Right atrium auricular region (tissue), 2 donors: ENCODE measurements around the gene GABRR3. TPM values are rescaled to one million over a fixed set of nuclear protein-coding genes. Genes with fewer than 3 reads are reported as not detected.

Experiments used
- DNase-seq: peaks from one replicate; pipeline ENCODE4 v3.0.0-alpha.2; 2019; ENCODE audit warnings: low spot score
- H3K27ac ChIP-seq, 2 donors: fragments of 200-600 bp; sonication (generic); 1 replicate in 1 of 2; 2 replicates in 1 of 2; pipeline ENCODE4 v1.5.1; 2016 to 2019
- H3K27me3 ChIP-seq, 2 donors: fragments of 200-600 bp; sonication (generic); one replicate each; pipeline versions ENCODE4 v1.5.1 to v1.6.0; 2017 to 2019
- H3K36me3 ChIP-seq: fragments of 200-600 bp; sonication (generic); one replicate; pipeline ENCODE4 v1.5.1; 2016
- H3K4me1 ChIP-seq, 2 donors: fragments of 200-600 bp; sonication (generic); one replicate each; pipeline versions ENCODE4 v1.5.1 to v1.6.0; 2017 to 2019
- H3K4me3 ChIP-seq, 2 donors: fragments of 200-600 bp; sonication (generic); 1 replicate in 1 of 2; 2 replicates in 1 of 2; pipeline ENCODE4 v1.5.1; 2017 to 2019; ENCODE audit warnings: mild to moderate bottlenecking in 1 of 2, moderate library complexity in 1 of 2
- H3K9me3 ChIP-seq, 2 donors: fragments of 200-600 bp; sonication (generic); one replicate each; pipeline ENCODE4 v1.5.1; 2019
- CTCF ChIP-seq, 2 donors: fragments of 200-600 bp; sonication (generic); IDR thresholded peaks; one replicate each; pipeline ENCODE4 v1.5.1; 2019; ENCODE audit warnings: antibody characterized with exemption in 2 of 2
- total RNA-seq, 2 donors: library from RNA; depleted of rRNA; stranded (reverse); fragments of >200 nt; gene quantifications; one replicate each; pipeline ENCODE4 v1.1.0, GENCODE V29; 2016

The GABRR3 gene
- total RNA-seq, 2 donors from 2014 or later, result not detected

GRCh38 chr3:98010194-98010882 lies 24.8 kb downstream of the GABRR3 start:
- Histone ChIP-seq H3K36me3 (no peaks in the 10 kb centered on the region), H3K27ac (no peak overlapping the region), H3K27me3 (no peaks in the 10 kb centered on the region), H3K4me1 (peaks cover 0 to 9% of the 10 kb centered on the region in 2 donors), H3K9me3 (peaks cover 0 to 4% of the 10 kb centered on the region in 2 donors), H3K4me3 (no peak overlapping the region)
- TF ChIP-seq CTCF (IDR thresholded peaks at IDR 0.05), result no peak
- DNase-seq, result no peak

GRCh38 chr3:98008855-98009254 lies 26.3 kb downstream of the GABRR3 start:
- Histone ChIP-seq H3K4me1 (peaks cover 0 to 4% of the 10 kb centered on the region in 2 donors), H3K27ac (no peak overlapping the region), H3K27me3 (no peaks in the 10 kb centered on the region), H3K4me3 (no peak overlapping the region), H3K36me3 (no peaks in the 10 kb centered on the region), H3K9me3 (peaks cover 0 to 4% of the 10 kb centered on the region in 2 donors)
- no peak for TF ChIP-seq CTCF (IDR thresholded peaks at IDR 0.05)
- no peak for DNase-seq

GRCh38 chr3:98005438-98005837 lies 29.7 kb downstream of the GABRR3 start:
- Histone ChIP-seq H3K4me1 (no peaks in the 10 kb centered on the region), H3K36me3 (no peaks in the 10 kb centered on the region), H3K4me3 (no peak overlapping the region), H3K9me3 (no peaks in the 10 kb centered on the region), H3K27me3 (no peaks in the 10 kb centered on the region), H3K27ac (no peak overlapping the region)
- DNase-seq, result no peak
- no peak for TF ChIP-seq CTCF (IDR thresholded peaks at IDR 0.05)

GRCh38 chr3:98004721-98005120 lies 30.4 kb downstream of the GABRR3 start:
- Histone ChIP-seq H3K27ac (no peak overlapping the region), H3K9me3 (no peaks in the 10 kb centered on the region), H3K27me3 (no peaks in the 10 kb centered on the region), H3K36me3 (no peaks in the 10 kb centered on the region), H3K4me1 (no peaks in the 10 kb centered on the region), H3K4me3 (no peak overlapping the region)
- TF ChIP-seq CTCF (IDR thresholded peaks at IDR 0.05), result no peak
- DNase-seq, result no peak

- Histone ChIP-seq H3K27me3 (no peaks in the 10 kb centered on the region), H3K4me3 (no peak overlapping the region), H3K9me3 (no peaks in the 10 kb centered on the region), H3K27ac (no peak overlapping the region), H3K4me1 (no peaks in the 10 kb centered on the region), H3K36me3 (no peaks in the 10 kb centered on the region)
- DNase-seq, result no peak
- TF ChIP-seq CTCF (IDR thresholded peaks at IDR 0.05), result no peak
Measured at GRCh38 chr3:98003306-98003969, 31.7 kb downstream of the GABRR3 start.
